Loucy (cell line): Measurements from ENCODE around the gene SFSWAP.
"Not testable (repeated sequence)": the region's sequence is repeated elsewhere in the genome, so short reads cannot be mapped to it uniquely, and the experiment has no call there.

ENCODE experiments used
- CTCF ChIP-seq: fragments of 200-600 bp; sonication (generic); conservative IDR thresholded peaks from 2 replicates; pipeline ENCODE4 v1.5.1; 2014; ENCODE audit warnings: mild to moderate bottlenecking, antibody characterized with exemption, low read length
- EZH2phosphoT487 ChIP-seq: fragments of 200-600 bp; IDR thresholded peaks from 2 replicates; pipeline ENCODE4 v1.6.1; 2018; ENCODE audit warnings: antibody characterized with exemption, mild to moderate bottlenecking, moderate library complexity, borderline replicate concordance

GRCh38 chr12:131743880-131744279, 33.0 kb downstream of the SFSWAP start:
- not testable (repeated sequence) for TF ChIP-seq CTCF, EZH2phosphoT487
